DOHH2 (cell line): ENCODE results near the gene PDE4D.

Experiments
- H3F3A ChIP-seq: fragments of 200-600 bp; sonication (generic), shearing (Covaris generic); 2 replicates; pipeline ENCODE4 v1.6.0; 2016; ENCODE audit warnings: antibody characterized with exemption, mild to moderate bottlenecking; ENCODE audit not compliant: control insufficient read depth, insufficient read depth
- H3K27ac ChIP-seq: fragments of 200-600 bp; sonication (generic); 2 replicates; pipeline ENCODE4 v1.5.1; 2014; ENCODE audit warnings: low read depth, mild to moderate bottlenecking, low read length, moderate library complexity
- H3K27me3 ChIP-seq: fragments of 200-600 bp; sonication (generic); 2 replicates; pipeline ENCODE4 v1.6.1; 2014; ENCODE audit warnings: mild to moderate bottlenecking, low read length, mixed read lengths; ENCODE audit not compliant: control insufficient read depth
- H3K36me3 ChIP-seq: fragments of 200-600 bp; sonication (generic); 2 replicates; pipeline ENCODE4 v1.6.1; 2014; ENCODE audit warnings: mild to moderate bottlenecking, low read length, moderate library complexity, mixed read lengths; ENCODE audit not compliant: control insufficient read depth
- H3K4me1 ChIP-seq: fragments of 200-600 bp; sonication (generic); 2 replicates; pipeline ENCODE4 v1.6.1; 2014; ENCODE audit warnings: mild to moderate bottlenecking, low read length, mixed read lengths; ENCODE audit not compliant: control insufficient read depth
- H3K4me2 ChIP-seq: fragments of 200-600 bp; sonication (generic); 2 replicates; pipeline ENCODE4 v1.6.0; 2014; ENCODE audit warnings: mild to moderate bottlenecking, low read length, moderate library complexity
- H3K4me3 ChIP-seq: fragments of 200-600 bp; sonication (generic); 2 replicates; pipeline ENCODE4 v1.5.1; 2014; ENCODE audit warnings: mild to moderate bottlenecking, low read length, mixed read lengths
- H3K79me2 ChIP-seq: fragments of 200-600 bp; sonication (generic); 2 replicates; pipeline ENCODE4 v1.6.1; 2014; ENCODE audit warnings: mild to moderate bottlenecking, low read length, mixed read lengths; ENCODE audit not compliant: control insufficient read depth
- H3K9me2 ChIP-seq: fragments of 200-600 bp; sonication (generic); replicated peaks from 2 replicates; pipeline ENCODE4 v1.6.1; 2014; ENCODE audit warnings: mild to moderate bottlenecking, low read length, mixed read lengths; ENCODE audit not compliant: control insufficient read depth
- H3K9me3 ChIP-seq: fragments of 200-600 bp; sonication (generic); 2 replicates; pipeline ENCODE4 v1.6.1; 2014; ENCODE audit warnings: antibody characterized with exemption, low read length, mixed read lengths; ENCODE audit not compliant: control insufficient read depth, insufficient read depth
- H4K20me1 ChIP-seq: fragments of 200-600 bp; sonication (generic); 2 replicates; pipeline ENCODE4 v1.6.0; 2014; ENCODE audit warnings: low read depth, mild to moderate bottlenecking, antibody characterized with exemption, low read length, moderate library complexity; ENCODE audit not compliant: control insufficient read depth, insufficient read depth
- EZH2phosphoT487 ChIP-seq: fragments of 200-600 bp; sonication (generic); IDR thresholded peaks from 2 replicates; pipeline ENCODE4 v1.6.1; 2017; ENCODE audit warnings: borderline replicate concordance, mild to moderate bottlenecking, antibody characterized with exemption, low read length, moderate library complexity, mixed read lengths
- TF ChIP-seq, protein P1 (sequence below): fragments of 200-600 bp; sonication (generic); IDR thresholded peaks from one replicate; pipeline ENCODE4 v1.5.1; 2014; ENCODE audit warnings: antibody characterized with exemption, mild to moderate bottlenecking, low read depth, low read length; ENCODE audit not compliant: poor library complexity, severe bottlenecking

Gene PDE4D

DNA sequence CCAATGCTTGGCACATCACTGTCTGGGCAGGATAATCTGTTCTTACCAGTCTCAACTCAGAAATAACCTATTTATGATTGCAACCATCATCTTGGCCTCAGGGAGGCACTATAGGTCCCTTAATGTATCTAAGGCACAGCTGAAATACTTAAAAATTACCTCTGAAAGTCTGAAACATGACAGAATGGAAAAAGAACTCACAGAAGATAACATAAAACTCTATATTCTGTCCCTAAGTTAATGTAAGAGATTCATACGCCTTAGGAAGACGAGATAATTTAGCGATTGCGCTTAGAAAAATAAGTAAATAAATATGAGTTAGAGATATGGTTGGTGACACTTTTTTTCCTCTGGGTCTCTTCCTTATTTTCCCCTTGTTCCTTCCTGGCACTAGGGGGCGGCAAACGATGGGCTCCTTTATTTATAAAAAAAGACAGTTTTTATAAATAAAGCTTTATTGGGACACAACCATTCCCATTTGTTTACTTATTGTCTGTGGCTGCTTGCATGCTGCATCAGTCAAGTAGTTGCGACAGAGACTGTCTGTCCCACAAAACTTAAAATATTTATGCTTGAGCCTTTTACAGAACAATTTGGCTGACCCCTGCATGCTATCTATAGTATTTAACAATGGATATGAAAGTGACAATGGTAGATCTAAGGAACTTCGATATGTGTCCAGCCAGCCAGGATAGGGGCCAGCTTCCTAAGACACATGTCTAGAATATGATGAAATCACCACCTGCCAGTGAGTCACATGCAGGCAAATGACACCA is 79.6 kb downstream of the PDE4D start:
- Histone ChIP-seq H3K9me2 (no peaks in the 10 kb centered on the region), H3K27ac (no peak overlapping the region), H3K36me3 (no peaks in the 10 kb centered on the region), H3K9me3 (no peaks in the 10 kb centered on the region), H3K4me2 (no peak overlapping the region), H3K27me3 (peaks cover 15% of the 10 kb centered on the region), H3F3A (no peaks in the 10 kb centered on the region), H4K20me1 (no peaks in the 10 kb centered on the region), H3K79me2 (no peaks in the 10 kb centered on the region), H3K4me1 (peaks cover 4% of the 10 kb centered on the region; the same call in 1 of the 2 replicates), H3K4me3 (no peak overlapping the region)
- TF ChIP-seq, protein P1, sequence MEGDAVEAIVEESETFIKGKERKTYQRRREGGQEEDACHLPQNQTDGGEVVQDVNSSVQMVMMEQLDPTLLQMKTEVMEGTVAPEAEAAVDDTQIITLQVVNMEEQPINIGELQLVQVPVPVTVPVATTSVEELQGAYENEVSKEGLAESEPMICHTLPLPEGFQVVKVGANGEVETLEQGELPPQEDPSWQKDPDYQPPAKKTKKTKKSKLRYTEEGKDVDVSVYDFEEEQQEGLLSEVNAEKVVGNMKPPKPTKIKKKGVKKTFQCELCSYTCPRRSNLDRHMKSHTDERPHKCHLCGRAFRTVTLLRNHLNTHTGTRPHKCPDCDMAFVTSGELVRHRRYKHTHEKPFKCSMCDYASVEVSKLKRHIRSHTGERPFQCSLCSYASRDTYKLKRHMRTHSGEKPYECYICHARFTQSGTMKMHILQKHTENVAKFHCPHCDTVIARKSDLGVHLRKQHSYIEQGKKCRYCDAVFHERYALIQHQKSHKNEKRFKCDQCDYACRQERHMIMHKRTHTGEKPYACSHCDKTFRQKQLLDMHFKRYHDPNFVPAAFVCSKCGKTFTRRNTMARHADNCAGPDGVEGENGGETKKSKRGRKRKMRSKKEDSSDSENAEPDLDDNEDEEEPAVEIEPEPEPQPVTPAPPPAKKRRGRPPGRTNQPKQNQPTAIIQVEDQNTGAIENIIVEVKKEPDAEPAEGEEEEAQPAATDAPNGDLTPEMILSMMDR, result peak; percentile 82
- TF ChIP-seq EZH2phosphoT487, result no peak

DNA sequence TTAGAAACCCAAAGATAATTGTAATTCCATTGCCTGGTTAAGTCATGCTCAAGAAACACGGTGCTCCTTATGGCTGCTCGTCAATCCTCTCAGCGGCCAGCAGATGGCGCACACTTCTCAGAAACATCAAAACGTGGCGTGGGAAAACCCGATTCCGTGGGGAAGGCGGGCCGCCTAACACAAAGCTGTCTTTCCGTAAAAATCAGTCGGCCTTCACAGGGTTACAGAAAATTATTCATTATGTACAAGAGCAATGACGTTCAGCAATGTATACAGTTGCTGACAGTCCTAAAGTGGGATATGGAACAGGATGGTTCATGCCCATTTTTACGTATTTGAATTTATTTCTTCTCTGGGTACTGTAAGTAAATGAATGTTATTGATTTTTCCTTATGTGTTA is 83.5 kb downstream of the PDE4D start:
- Histone ChIP-seq H3K4me1 (peaks cover 16% of the 10 kb centered on the region), H3K27me3 (peaks cover 15% of the 10 kb centered on the region), H3K9me2 (no peaks in the 10 kb centered on the region), H3K4me2 (peak overlapping the region; percentile 68), H4K20me1 (no peaks in the 10 kb centered on the region), H3K79me2 (no peaks in the 10 kb centered on the region), H3K9me3 (no peaks in the 10 kb centered on the region), H3F3A (no peaks in the 10 kb centered on the region), H3K36me3 (no peaks in the 10 kb centered on the region), H3K27ac (no peak overlapping the region), H3K4me3 (peak overlapping the region; percentile 55)
- TF ChIP-seq EZH2phosphoT487, result no peak
- TF ChIP-seq, protein P1, result peak; percentile 96

DNA sequence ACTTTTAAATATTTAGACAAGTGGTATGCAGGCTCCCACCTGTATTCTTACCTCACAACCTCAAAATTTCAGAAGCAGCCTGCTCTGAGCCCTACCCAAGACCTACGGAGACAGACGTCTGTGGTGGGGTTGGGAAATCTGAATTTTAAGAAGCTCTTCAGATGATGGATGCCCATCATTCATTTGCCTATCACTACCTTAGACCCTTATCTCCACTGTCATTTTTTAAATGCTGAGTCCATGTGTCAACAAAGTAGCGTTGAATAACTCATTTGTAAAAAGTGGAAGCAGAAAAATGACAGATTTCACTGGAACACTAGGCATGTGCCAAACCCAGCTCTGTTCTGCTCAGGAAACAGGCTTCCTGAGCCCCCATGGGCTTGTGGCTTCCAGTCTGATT is 85.7 kb downstream of the PDE4D start:
- no peak overlapping the region for H3K4me2 ChIP-seq
- TF ChIP-seq, protein P1, result no peak
- no peak for TF ChIP-seq EZH2phosphoT487
- H3K27me3 ChIP-seq, result peaks cover 15% of the 10 kb centered on the region
- H3F3A ChIP-seq, result no peaks in the 10 kb centered on the region
- no peaks in the 10 kb centered on the region for H3K79me2 ChIP-seq
- no peaks in the 10 kb centered on the region for H3K9me3 ChIP-seq
- H3K4me3 ChIP-seq, result no peak overlapping the region
- no peaks in the 10 kb centered on the region for H4K20me1 ChIP-seq
- H3K36me3 ChIP-seq, result no peaks in the 10 kb centered on the region
- H3K9me2 ChIP-seq, result no peaks in the 10 kb centered on the region
- H3K4me1 ChIP-seq, result peaks cover 16% of the 10 kb centered on the region
- no peak overlapping the region for H3K27ac ChIP-seq
